HG02870 (cell line): ENCODE results near the gene HECTD3.
A peak's percentile ranks its signal among the peaks of the same experiment; 100 is the strongest.

Experiments used
- ATAC-seq: cut with Tn5 transposase; IDR thresholded peaks from one replicate; pipeline ENCODE4 v1.9.1; 2021; ENCODE audit warnings: mild to moderate bottlenecking, moderate library complexity; ENCODE audit not compliant: unreplicated experiment

The HECTD3 gene

DNA sequence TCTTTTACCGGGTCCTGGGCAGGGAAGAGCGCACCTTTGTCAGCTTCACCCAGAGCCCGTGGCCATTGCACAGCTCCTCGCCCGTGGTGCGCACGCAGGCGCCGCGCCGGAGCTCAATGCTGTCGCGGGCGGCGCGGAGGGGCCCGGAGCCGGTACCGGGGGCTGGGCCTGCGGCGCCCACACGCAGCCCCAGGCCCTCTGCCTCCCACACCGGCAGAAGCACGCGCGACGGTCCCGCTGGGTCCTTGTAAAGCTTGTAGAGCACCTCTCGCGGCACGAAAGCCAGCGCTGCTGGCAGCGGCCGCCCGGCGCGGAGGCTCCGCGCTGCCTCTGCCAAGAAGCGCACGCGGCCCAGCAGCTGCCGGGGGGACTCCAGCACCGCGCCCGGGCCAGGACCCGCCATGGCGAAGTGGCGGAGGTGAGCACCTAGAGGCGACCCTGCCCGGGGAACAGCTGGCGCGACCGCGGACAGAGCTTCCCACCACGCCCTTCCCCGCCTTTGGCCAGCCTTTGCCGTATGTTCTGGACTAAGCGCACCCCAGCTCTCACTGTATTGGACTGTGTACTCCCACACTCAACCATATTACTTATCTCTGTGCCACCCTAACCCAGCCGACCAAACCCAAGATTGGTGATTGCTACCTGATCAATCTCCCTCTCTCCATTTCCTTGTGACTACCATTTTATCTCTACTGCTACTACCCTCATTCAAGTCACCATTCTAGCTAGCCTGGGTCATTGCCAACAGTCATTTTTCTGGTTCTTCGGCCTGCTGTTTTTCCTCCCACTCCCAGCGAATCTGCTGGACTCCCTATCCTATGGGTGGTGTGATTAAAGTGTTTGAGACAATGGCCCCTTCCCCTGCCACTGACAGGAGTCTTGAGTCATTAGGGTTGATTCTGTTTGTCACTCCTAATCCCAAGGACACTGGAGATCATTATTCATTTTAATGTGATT lies at the start of gene HECTD3:
Gene HECTD3, minus strand, starts transcription at position 470 of the 957 bp plus-strand sequence. Its CDS starts 67 bp downstream, at position 403.
- peak; percentile 68 for ATAC-seq

DNA sequence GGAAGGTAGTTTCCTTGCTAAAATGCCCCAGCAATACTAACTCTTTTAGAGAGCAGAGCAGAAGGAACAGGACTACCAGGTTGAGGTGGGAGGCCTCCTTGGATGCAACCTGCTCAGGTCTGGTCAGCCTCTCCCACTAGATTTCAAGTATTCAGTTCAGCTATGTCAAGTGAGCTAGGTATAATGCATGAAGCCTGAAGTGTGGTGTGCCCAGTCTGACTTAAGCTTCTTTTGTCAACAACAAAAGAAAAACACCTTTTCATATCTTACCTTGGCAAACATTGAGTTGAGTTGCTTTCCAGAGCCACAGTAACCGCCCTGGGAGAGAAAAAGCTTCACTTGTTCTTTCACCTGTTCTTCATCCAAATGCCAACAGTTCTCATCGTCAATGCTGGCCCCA lies 48.7 kb upstream of the HECTD3 start:
- no peak for ATAC-seq

GRCh38 chr1:45057542-45057941 lies 46.4 kb upstream of the HECTD3 start:
- no peak for ATAC-seq

GRCh38 chr1:45051005-45051772 lies 40.1 kb upstream of the HECTD3 start:
- no peak for ATAC-seq

GRCh38 chr1:45047032-45047431 lies 35.9 kb upstream of the HECTD3 start:
- no peak for ATAC-seq

GRCh38 chr1:45044916-45045315 lies 33.8 kb upstream of the HECTD3 start:
- ATAC-seq = no peak

DNA sequence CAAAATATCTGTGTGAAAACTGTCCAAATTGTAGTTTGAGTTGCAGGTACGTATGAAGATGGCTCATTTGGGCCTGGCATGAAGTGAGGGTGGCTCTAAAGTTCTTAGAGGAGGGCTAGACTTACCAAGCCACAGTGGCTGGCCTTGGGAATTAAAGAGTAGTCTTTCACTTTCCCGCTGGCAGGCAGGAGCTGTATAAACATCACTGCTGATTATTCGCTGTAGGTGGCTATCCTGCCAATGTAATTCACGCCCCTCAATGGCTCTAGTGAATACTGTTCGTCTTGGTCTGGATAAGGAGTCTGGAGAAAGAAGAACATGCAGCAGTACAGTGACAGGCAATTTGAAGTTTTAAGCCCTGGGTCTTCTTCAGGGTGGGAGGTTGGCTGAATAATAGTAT lies 32.0 kb upstream of the HECTD3 start:
- no peak for ATAC-seq

GRCh38 chr1:45040297-45040696 lies 29.2 kb upstream of the HECTD3 start:
- ATAC-seq = no peak

DNA sequence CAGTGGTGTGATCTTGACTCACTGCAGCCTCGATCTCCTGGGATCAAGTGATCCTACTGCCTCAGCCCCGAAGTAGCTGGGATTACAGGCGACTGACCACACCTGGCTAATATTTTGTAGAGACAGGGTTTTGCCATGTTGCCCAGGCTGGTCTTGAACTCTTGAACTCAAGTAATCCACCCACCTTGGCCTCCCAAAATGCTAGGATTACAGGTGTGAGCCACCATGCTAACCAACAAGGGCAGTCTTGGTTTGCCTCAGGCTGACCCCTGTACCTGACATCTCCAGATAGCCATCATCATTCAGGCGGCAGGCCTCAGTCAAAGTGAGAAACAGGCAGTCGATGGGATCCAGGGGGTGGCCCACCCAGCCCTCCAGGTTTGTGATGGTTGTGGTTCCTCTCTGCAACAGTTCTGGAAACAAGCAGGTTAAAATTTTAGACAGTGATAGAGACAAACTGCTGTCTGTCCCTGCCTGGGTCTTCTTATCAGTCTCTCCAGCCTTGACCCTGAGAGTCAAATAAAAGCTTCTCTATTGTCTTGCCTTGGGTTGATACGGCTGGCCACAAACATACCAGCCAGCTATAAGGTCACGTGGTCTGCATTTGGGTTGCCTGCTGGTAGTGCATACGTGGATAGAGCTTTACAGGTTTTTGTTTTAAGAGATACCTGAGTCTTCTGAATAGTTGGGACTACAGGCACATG lies 27.7 kb upstream of the HECTD3 start:
- no peak for ATAC-seq

GRCh38 chr1:45038240-45038639 lies 27.1 kb upstream of the HECTD3 start:
- ATAC-seq = no peak

DNA sequence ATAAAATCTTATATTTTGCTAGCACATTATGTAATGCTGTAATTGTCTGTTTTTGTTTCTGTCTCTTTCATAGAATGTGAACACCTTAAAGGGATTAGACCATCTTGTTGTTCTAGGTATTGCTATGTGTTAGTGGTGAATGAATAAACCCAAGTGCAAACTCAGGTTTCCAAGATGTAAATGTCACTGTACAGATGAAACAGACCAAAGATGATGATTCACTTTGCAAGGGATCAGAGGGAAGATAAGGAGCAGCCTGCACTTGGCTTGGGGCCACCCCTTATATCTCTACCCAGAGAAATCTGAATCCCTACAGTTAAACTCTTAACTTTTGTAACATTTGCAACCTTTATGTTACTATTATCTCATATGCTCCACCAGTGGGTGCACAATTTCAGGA lies 26.3 kb upstream of the HECTD3 start:
- no peak for ATAC-seq

GRCh38 chr1:45035631-45036301 lies 24.6 kb upstream of the HECTD3 start:
- ATAC-seq = no peak

DNA sequence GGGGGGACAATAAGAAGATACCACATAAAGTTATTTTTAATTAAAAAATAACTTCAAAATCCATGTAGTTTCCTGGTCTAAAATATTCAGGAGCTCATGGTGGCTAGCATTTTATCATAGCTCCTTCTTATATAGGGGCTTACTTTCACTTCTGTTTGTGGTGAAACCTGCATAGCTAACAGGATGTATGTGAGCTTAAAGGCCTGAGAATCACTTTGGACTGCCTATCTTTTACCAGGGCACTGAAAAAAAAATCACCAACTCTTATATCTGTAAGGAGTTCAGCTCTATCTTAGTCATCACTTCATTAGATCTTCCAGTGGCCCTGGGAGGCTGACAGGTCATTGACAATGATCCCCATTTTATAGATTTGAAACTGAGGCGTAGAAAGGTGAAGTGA lies 22.2 kb upstream of the HECTD3 start:
- no peak for ATAC-seq

- no peak for ATAC-seq
These were observed 21.7 kb upstream of the HECTD3 start for GRCh38 chr1:45032837-45033236.

GRCh38 chr1:45026446-45026845 lies 15.3 kb upstream of the HECTD3 start:
- no peak for ATAC-seq

- no peak for ATAC-seq
These were observed 12.5 kb upstream of the HECTD3 start for GRCh38 chr1:45023663-45024062.

- ATAC-seq = no peak
These were observed 7.6 kb upstream of the HECTD3 start for GRCh38 chr1:45018599-45019230.

DNA sequence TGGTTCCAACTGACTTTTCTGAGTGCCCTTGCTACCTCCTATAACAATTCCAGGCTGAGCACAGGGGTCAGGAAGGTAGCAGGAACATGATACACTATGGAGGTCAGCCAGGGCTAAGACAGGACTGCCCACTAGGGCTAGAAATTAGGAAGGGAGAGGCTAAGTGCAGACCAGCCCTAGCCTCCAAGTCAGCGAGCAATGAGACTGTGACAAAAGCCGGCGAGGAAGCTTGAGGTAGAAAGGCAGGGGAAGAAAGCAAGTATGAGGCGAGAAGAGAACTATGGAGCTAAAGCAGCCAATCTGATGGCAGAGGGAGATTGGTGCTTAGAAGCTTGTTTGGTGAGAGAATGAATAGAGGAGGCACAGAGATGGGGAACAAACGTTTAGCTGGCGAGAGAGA lies 5.6 kb upstream of the HECTD3 start:
- ATAC-seq = no peak

DNA sequence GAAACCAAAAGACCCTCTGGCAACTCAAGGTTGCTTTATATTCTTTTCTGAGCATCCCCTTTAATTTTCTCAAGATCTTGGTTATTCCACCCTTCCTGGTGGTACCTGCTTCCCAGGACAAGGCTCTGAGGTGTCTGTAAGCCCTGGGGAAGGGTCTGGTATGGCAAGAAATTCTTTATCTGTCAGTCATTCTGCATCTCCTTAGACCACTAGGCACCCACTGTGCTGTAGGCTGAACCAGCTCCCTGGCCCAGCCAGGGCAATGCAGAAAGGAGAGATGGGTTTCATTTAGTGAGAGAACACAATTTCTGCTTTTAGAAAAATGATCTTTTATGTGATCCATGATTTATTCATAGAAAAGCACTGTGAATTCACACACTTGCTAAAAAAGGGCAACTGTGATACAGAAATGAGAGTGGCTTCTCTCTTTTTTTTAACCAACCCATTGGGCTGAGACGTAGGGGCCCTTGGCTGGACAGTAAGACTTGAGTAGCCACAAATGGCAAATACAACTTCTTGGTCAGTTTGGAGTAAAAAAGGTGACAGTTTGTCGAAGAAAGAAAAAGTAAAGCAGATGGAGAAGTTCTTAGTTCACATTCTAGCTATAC lies 5.1 kb upstream of the HECTD3 start:
- no peak for ATAC-seq

DNA sequence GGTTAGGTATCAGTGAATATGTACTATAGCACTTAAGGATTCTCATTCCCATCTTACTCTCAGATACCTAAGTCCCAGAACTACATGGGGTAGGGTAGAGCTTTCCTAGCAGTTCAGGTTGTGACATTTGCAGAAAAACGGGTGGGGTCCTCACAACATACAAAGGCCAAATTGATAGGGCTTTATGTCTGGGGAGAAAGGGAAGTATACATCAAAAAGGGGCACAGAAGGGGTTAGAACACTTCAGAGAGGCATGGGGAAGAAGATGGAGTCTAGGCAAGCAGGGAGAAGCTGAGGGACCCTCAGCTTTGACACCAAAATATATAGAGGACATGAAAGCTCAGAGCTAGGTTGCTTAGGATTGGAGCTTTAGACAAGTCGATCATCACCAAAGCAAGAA lies 4.6 kb upstream of the HECTD3 start:
- ATAC-seq = no peak
